AG04450 (cell line): Measurements from ENCODE around the gene DLGAP4. TPM values are rescaled to one million over a fixed set of nuclear protein-coding genes. Genes with fewer than 3 reads are reported as not detected.

Source experiments
- CTCF ChIA-PET: fragments of 300-600, 350-600 bp; formaldehyde crosslinking; extraction: SDS; loops from one replicate; lab custom pipeline; 2022; ENCODE audit warnings: antibody characterized with exemption, inconsistent platforms; lab: Charles Lee
- POLR2A ChIA-PET: fragments of 350-600 bp; formaldehyde crosslinking; extraction: SDS; loops from one replicate; lab custom pipeline; 2021; ENCODE audit warnings: antibody characterized with exemption, inconsistent platforms; lab: Yijun Ruan, JAX
- DNase-seq: peaks from one replicate; pipeline ENCODE4 v3.0.0-alpha.2; 2011; ENCODE audit warnings: low read depth, low spot score
- H3K27ac ChIP-seq: one replicate; pipeline ENCODE4 v1.5.1; 2012; ENCODE audit warnings: low read depth, low read length, control low read depth
- H3K27me3 ChIP-seq: one replicate; pipeline ENCODE4 v1.6.0; 2012; ENCODE audit warnings: low read length; ENCODE audit not compliant: control insufficient read depth, insufficient read depth
- H3K4me3 ChIP-seq: 2 replicates; pipeline ENCODE4 v1.5.1; 2011; ENCODE audit warnings: mild to moderate bottlenecking, low read depth, low read length, control low read depth
- H3K9me3 ChIP-seq: 2 replicates; pipeline ENCODE4 v1.5.1; 2012; ENCODE audit warnings: low read length; ENCODE audit not compliant: control insufficient read depth, insufficient read depth
- CTCF ChIP-seq: IDR thresholded peaks from 2 replicates; pipeline ENCODE4 v1.5.1; 2011; ENCODE audit warnings: low read depth, low read length, control low read depth, inconsistent platforms
- polyA plus RNA-seq: library from polyadenylated mRNA; depleted of rRNA; stranded (reverse); fragments of >200 nt; gene quantifications from 2 replicates; pipeline ENCODE4 v1.2.3, GENCODE V29; 2011

Gene DLGAP4
- polyA plus RNA-seq, 1 experiment: 17.7 TPM

GRCh38 chr20:36477475-36477874, 171.3 kb downstream of the DLGAP4 start:
- no peak for TF ChIP-seq CTCF
- no peak overlapping the region for H3K4me3 ChIP-seq
- no peaks in the 10 kb centered on the region for H3K9me3 ChIP-seq
- no peaks in the 10 kb centered on the region for H3K27me3 ChIP-seq
- no peak overlapping the region for H3K27ac ChIP-seq
- CTCF ChIA-PET: no interaction called here
- POLR2A ChIA-PET: no interaction called here
- DNase-seq: no peak

GRCh38 chr20:36478137-36478905, 172.2 kb downstream of the DLGAP4 start:
- Histone ChIP-seq H3K4me3 (no peak overlapping the region), H3K27me3 (no peaks in the 10 kb centered on the region), H3K9me3 (no peaks in the 10 kb centered on the region), H3K27ac (no peak overlapping the region)
- no peak for TF ChIP-seq CTCF
- POLR2A ChIA-PET: no interaction called here
- DNase-seq: no peak
- CTCF ChIA-PET: no interaction called here

DNA sequence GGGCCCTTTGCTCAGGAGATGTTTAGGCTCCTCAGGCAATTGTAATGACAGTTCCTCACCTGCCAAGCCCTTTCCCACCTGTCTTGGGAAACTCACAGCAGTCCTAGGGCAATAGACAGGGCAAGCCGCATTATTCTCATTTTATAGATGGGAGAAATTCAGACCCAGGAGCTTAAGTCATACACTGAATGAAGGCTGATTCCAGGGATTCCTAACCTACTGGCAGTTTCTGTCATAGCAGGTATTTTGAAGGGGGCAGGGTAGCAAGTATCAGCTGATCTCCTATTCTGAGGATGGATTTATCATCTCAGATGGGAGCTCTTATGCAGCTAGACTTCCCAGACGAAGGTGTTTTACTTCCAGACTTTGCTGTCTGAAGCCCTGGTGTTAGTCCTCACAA, 173.8 kb downstream of the DLGAP4 start:
- no peaks in the 10 kb centered on the region for H3K9me3 ChIP-seq
- H3K27ac ChIP-seq: no peak overlapping the region
- CTCF ChIA-PET: interaction anchor here (0.8 to 1.1 kb wide), 2 partner anchors 9 to 14 kb away, joined by 3 to 4 read pairs; no protein-coding TSS in a partner anchor
- DNase-seq: no peak
- H3K4me3 ChIP-seq: no peak overlapping the region
- no peak for TF ChIP-seq CTCF
- no peaks in the 10 kb centered on the region for H3K27me3 ChIP-seq
- POLR2A ChIA-PET: no interaction called here

- POLR2A ChIA-PET: no interaction called here
- Histone ChIP-seq H3K9me3 (no peaks in the 10 kb centered on the region), H3K27me3 (no peaks in the 10 kb centered on the region), H3K4me3 (no peak overlapping the region), H3K27ac (no peak overlapping the region)
- TF ChIP-seq CTCF: no peak
- CTCF ChIA-PET: interaction anchor here (1.1 kb wide), 1 partner anchor 15 kb away, joined by 4 read pairs; no protein-coding TSS in a partner anchor
- DNase-seq: no peak
Observed at GRCh38 chr20:36480456-36481048, 174.4 kb downstream of the DLGAP4 start.

GRCh38 chr20:36481380-36482043, 175.4 kb downstream of the DLGAP4 start:
- H3K27ac ChIP-seq: no peak overlapping the region

More at GRCh38 chr20:36481380-36482043, 175.4 kb downstream of the DLGAP4 start:
- Histone ChIP-seq H3K4me3 (no peak overlapping the region), H3K9me3 (no peaks in the 10 kb centered on the region), H3K27me3 (no peaks in the 10 kb centered on the region)
- DNase-seq: no peak
- TF ChIP-seq CTCF: no peak
- ChIA-PET CTCF (no interaction called here), POLR2A (no interaction called here)
